Heart left ventricle (tissue), 16 donors: ENCODE data around the gene C1orf52. TPM values are rescaled to one million over a fixed set of nuclear protein-coding genes. Genes with fewer than 3 reads are reported as not detected.
A peak's percentile ranks its signal among the peaks of the same experiment; 100 is the strongest.

Source experiments
- ATAC-seq, 4 donors: fragments of 200-7000 bp; cut with Tn5 transposase; one replicate each; pipeline ENCODE4 v1.9.1; 2020 to 2022; ENCODE audit warnings: moderate library complexity in 4 of 4, mild to moderate bottlenecking in 3 of 4, moderate number of reproducible peaks in 1 of 4
- DNase-seq, 5 donors: peaks; one replicate each; pipeline ENCODE4 v3.0.0-alpha.2; 2020
- H3K27ac ChIP-seq, 12 donors: fragments of 200-600 bp; sonication (generic) in 4 of 12; one replicate each; pipeline versions ENCODE4 v1.5.0 to v1.8.0; 2016 to 2022; ENCODE audit warnings: mild to moderate bottlenecking in 2 of 12
- H3K27me3 ChIP-seq, 9 donors: fragments of 200-600 bp; sonication (generic) in 2 of 9; one replicate each; pipeline versions ENCODE4 v1.5.1 to v1.8.0; 2016 to 2022; ENCODE audit warnings: mild to moderate bottlenecking in 3 of 9
- H3K36me3 ChIP-seq, 9 donors: fragments of 200-600 bp; sonication (generic) in 2 of 9; one replicate each; pipeline versions ENCODE4 v1.5.0 to v1.8.0; 2018 to 2022; ENCODE audit warnings: mild to moderate bottlenecking in 2 of 9
- H3K4me1 ChIP-seq, 12 donors: fragments of 200-600 bp; sonication (generic) in 4 of 12; one replicate each; pipeline versions ENCODE4 v1.5.0 to v1.8.0; 2016 to 2022; ENCODE audit warnings: mild to moderate bottlenecking in 3 of 12
- H3K4me3 ChIP-seq, 12 donors: fragments of 200-600 bp; sonication (generic) in 4 of 12; one replicate each; pipeline versions ENCODE4 v1.5.0 to v1.8.0; 2017 to 2022; ENCODE audit warnings: mild to moderate bottlenecking in 9 of 12, moderate library complexity in 4 of 12
- H3K9me3 ChIP-seq, 12 donors: fragments of 200-600 bp; sonication (generic) in 4 of 12; one replicate each; pipeline versions ENCODE4 v1.5.0 to v1.8.0; 2016 to 2022; ENCODE audit warnings: mild to moderate bottlenecking in 1 of 12
- CTCF ChIP-seq, 12 donors: fragments of 200-600 bp; sonication (generic) in 4 of 12; IDR thresholded peaks; one replicate each; pipeline versions ENCODE4 v1.5.0 to v1.8.0; 2018 to 2022; ENCODE audit warnings: antibody characterized with exemption in 12 of 12, mild to moderate bottlenecking in 5 of 12
- POLR2A ChIP-seq, 2 donors: fragments of 450-650 bp; IDR thresholded peaks; one replicate each; pipeline ENCODE4 v1.6.1; 2017; ENCODE audit warnings: antibody characterized with exemption in 2 of 2, mild to moderate bottlenecking in 2 of 2, moderate library complexity in 2 of 2
- WGBS, 4 donors: extraction: QIAGEN DNeasy Blood & Tissue Kit in 2 of 4; methylation state at CpG; one replicate each; pipeline versions ENCODE4 v1.1.5 to v1.1.7; 2013 to 2018; 5-methylcytosine and 5-hydroxymethylcytosine counted together
- intact Hi-C, 10 donors: fragments of 100-400 bp; cut with DNase I; formaldehyde crosslinking; loops; one replicate each; pipeline versions ENCODE4 v1.11.1 to v1.14.2; 2022
- polyA plus RNA-seq, 2 donors: library from polyadenylated mRNA; stranded (reverse); fragments of 200-250 nt; gene quantifications; one replicate each; pipeline ENCODE4 v1.2.3, GENCODE V29; 2013
- total RNA-seq, 9 donors: library from RNA; depleted of rRNA in 2 of 9; stranded (reverse); fragments of >200 nt in 2 of 9; fragmentation: NEBNext Ultra II Directional in 3 of 9; extraction: Animal tissue kit (Norgen Biotek cat#: 25700) in 3 of 9; gene quantifications; one replicate each; pipeline versions ENCODE4 v1.1.0 to v1.2.4, GENCODE V29; 2016 to 2023
- donor health status: ischemic (EF 13 %, LVEDD 7.1; RV severe dilation, severe dysfunction).
- donor health status: healthy with polysubstance abuse.
- donor health status: DM: no; HTN: yes; CAD: no.
- donor health status: DM: no; HTN: no; CAD: no.
- donor health status: ischemic (EF 25% LVEDD 6.9; RV normal size, moderate dysfunction).
- donor health status: ischemic (EF 25% LVEDD 5.7; RV mildly dilated, moderate dysfunction).
- donor health status: healthy.
- donor health status: DM: yes; HTN: yes; CAD: no.
- donor health status: ischemic (EF 35%, LVEDD 5.7; RV mildly dilated, moderate dysfunction).
- donor health status: nonischemic (EF 11% LVEDD 7.7; RV severe dilation, severe dysfunction).
- donor health status: DM: yes; HTN: yes; CAD: no.
- donor health status: PGD.
- donor health status: ischemic (EF 29% LVEDD 5.4; RV normal size, mild dysfunction).
- donor health status: nonischemic (EF 23%, LVEDD 6.1; RV moderate dilation, normal function).

C1orf52 gene
- total and polyA plus RNA-seq, 11 donors: 11.4 to 23.2 (median 17.0) TPM

- Histone ChIP-seq H3K27ac (no peak overlapping the region), H3K27me3 (no peaks in the 10 kb centered on the region), H3K4me1 (peaks cover 0 to 9% (median 0%) of the 10 kb centered on the region in 12 donors), H3K9me3 (no peaks in the 10 kb centered on the region), H3K36me3 (no peaks in the 10 kb centered on the region), H3K4me3 (no peak overlapping the region)
- DNase-seq (peak in 1 of 5 donors; percentile 35), ATAC-seq (peak in 3 of 4 donors; percentile 51 to 72 (median 71))
- TF ChIP-seq POLR2A (IDR thresholded peaks at IDR 0.05) (no peak), CTCF (IDR thresholded peaks at IDR 0.05) (no peak)
- intact Hi-C loops: no loop called here
- WGBS, 4 donors: 76 to 86% (median 81%) methylated on average over 7 to 11 of the region's 11 CpGs
Measured at GRCh38 chr1:85283475-85284199, 24.2 kb upstream of the C1orf52 start.

- ATAC-seq (no peak), DNase-seq (no peak)
- TF ChIP-seq POLR2A (IDR thresholded peaks at IDR 0.05) (no peak), CTCF (IDR thresholded peaks at IDR 0.05) (no peak)
- Histone ChIP-seq H3K4me3 (no peak overlapping the region), H3K4me1 (peaks cover 0 to 15% (median 0%) of the 10 kb centered on the region in 12 donors), H3K27ac (no peak overlapping the region), H3K36me3 (no peaks in the 10 kb centered on the region), H3K27me3 (no peaks in the 10 kb centered on the region), H3K9me3 (no peaks in the 10 kb centered on the region)
- whole genome bisulfite sequencing, 4 donors: 87 to 96% (median 95%) methylated on average over 1 of the region's 1 CpG
- intact Hi-C loops: no loop called here
Measured at GRCh38 chr1:85282424-85282823, 23.0 kb upstream of the C1orf52 start.

- TF ChIP-seq POLR2A (IDR thresholded peaks at IDR 0.05) (no peak), CTCF (IDR thresholded peaks at IDR 0.05) (no peak)
- H3K9me3 ChIP-seq: no peaks in the 10 kb centered on the region
- no peaks in the 10 kb centered on the region for H3K36me3 ChIP-seq
- DNase-seq (no peak), ATAC-seq (no peak)
- intact Hi-C loops: no loop called here
- no peaks in the 10 kb centered on the region for H3K27me3 ChIP-seq
- no peak overlapping the region for H3K27ac ChIP-seq
- H3K4me1 ChIP-seq: peaks cover 0 to 23% (median under 1%) of the 10 kb centered on the region in 12 donors
- 80 to 90% (median 85%) methylated on average over 4 of the region's 4 CpGs for WGBS, 4 donors
- no peak overlapping the region for H3K4me3 ChIP-seq
Measured at GRCh38 chr1:85280636-85281035, 21.2 kb upstream of the C1orf52 start.

- Histone ChIP-seq H3K4me3 (no peak overlapping the region), H3K36me3 (no peaks in the 10 kb centered on the region), H3K27ac (peak overlapping the region in 2 of 12 donors; percentile 26 to 83), H3K9me3 (no peaks in the 10 kb centered on the region), H3K4me1 (peaks cover 4 to 34% (median 11%) of the 10 kb centered on the region in 12 donors), H3K27me3 (no peaks in the 10 kb centered on the region)
- DNase-seq: no peak
- 70 to 81% (median 76%) methylated on average over 10 of the region's 10 CpGs for WGBS, 4 donors
- no peak for TF ChIP-seq CTCF (IDR thresholded peaks at IDR 0.05)
- TF ChIP-seq POLR2A (IDR thresholded peaks at IDR 0.05): no peak
- ATAC-seq: no peak
- intact Hi-C loops: no loop called here
Measured at GRCh38 chr1:85279458-85280080, 20.1 kb upstream of the C1orf52 start.
